NT2/D1 (cell line): ENCODE measurements around the gene C1QB.

Experiments
- YY1 ChIP-seq: IDR thresholded peaks from 2 replicates; pipeline ENCODE4 v1.6.1; 2011; ENCODE audit not compliant: insufficient read length, insufficient read depth
- ZNF274 ChIP-seq: IDR thresholded peaks from 2 replicates; pipeline ENCODE4 v1.6.1; 2011; ENCODE audit warnings: mild to moderate bottlenecking, low read depth, low read length

DNA sequence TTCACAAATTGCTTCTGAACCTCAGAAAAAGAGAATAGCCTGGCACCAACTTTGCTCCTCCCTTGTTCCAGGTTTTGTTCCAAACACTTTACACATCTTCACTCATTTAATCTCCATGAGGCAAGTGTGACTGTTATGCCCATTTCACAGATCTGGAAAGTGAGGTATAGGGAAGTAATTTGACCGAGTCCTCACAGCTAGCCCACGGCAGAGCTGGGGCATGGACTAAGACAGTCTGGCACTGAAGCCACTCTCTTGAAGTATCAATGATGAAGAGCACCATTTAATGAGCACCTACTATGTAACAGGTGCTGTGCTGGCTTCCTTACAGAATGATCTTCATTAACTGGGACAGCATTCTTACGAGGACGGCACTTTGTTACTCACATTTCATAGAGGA, 19.0 kb downstream of the C1QB start:
- TF ChIP-seq YY1, result no peak
- no peak for TF ChIP-seq ZNF274
